ENCODE results near the gene IL20RA. TPM values are rescaled to one million over a fixed set of nuclear protein-coding genes. Genes with fewer than 3 reads are reported as not detected.

Gene IL20RA
- total RNA-seq, 3 donors from 2014 or later, result 3.2 to 12.2 (median 11.6) TPM

GRCh38 chr6:136968837-136969236 is 75.9 kb downstream of the IL20RA start:
- no peak for TF ChIP-seq CTCF (IDR thresholded peaks at IDR 0.05)
- H3K9me3 ChIP-seq, result no peaks in the 10 kb centered on the region
- peaks cover 9% of the 10 kb centered on the region for H3K4me1 ChIP-seq (ENCODE audit: low read depth)
- DNase-seq (no peak), ATAC-seq (no peak)
- no peaks in the 10 kb centered on the region for H3K36me3 ChIP-seq (ENCODE audit: low read depth)
- intact Hi-C loops (cut with DNase I, micrococcal nuclease), result no loop called here
- H3K4me3 ChIP-seq, result no peak overlapping the region

- TF ChIP-seq CTCF (IDR thresholded peaks at IDR 0.05), result peak; percentile 28
- H3K9me3 ChIP-seq, result no peaks in the 10 kb centered on the region
- H3K4me3 ChIP-seq, result no peak overlapping the region
- intact Hi-C loops (cut with DNase I, micrococcal nuclease), result no loop called here
- H3K36me3 ChIP-seq (ENCODE audit: low read depth), result no peaks in the 10 kb centered on the region
- ATAC-seq (peak; percentile 66), DNase-seq (peak; percentile 63 to 89 (median 78))
- peaks cover 15% of the 10 kb centered on the region for H3K4me1 ChIP-seq (ENCODE audit: low read depth)
These were observed 76.7 kb downstream of the IL20RA start for GRCh38 chr6:136967876-136968752.

GRCh38 chr6:136964398-136964797 is 80.4 kb downstream of the IL20RA start:
- Histone ChIP-seq H3K4me1 (ENCODE audit: low read depth) (peaks cover 33% of the 10 kb centered on the region), H3K36me3 (ENCODE audit: low read depth) (no peaks in the 10 kb centered on the region), H3K9me3 (no peaks in the 10 kb centered on the region), H3K4me3 (no peak overlapping the region)
- ATAC-seq (peak; percentile 79), DNase-seq (peak; percentile 86 to 90 (median 87))
- intact Hi-C loops (cut with DNase I, micrococcal nuclease), result no loop called here
- TF ChIP-seq CTCF (IDR thresholded peaks at IDR 0.05), result no peak

- no peak overlapping the region for H3K4me3 ChIP-seq
- ATAC-seq (no peak), DNase-seq (no peak)
- no peaks in the 10 kb centered on the region for H3K36me3 ChIP-seq (ENCODE audit: low read depth)
- intact Hi-C loops (cut with DNase I, micrococcal nuclease), result no loop called here
- peaks cover 43% of the 10 kb centered on the region for H3K4me1 ChIP-seq (ENCODE audit: low read depth)
- H3K9me3 ChIP-seq, result no peaks in the 10 kb centered on the region
- no peak for TF ChIP-seq CTCF (IDR thresholded peaks at IDR 0.05)
These were observed 81.5 kb downstream of the IL20RA start for GRCh38 chr6:136963259-136963658.

GRCh38 chr6:136962661-136963060 is 82.1 kb downstream of the IL20RA start:
- Histone ChIP-seq H3K4me1 (ENCODE audit: low read depth) (peaks cover 43% of the 10 kb centered on the region), H3K4me3 (no peak overlapping the region), H3K9me3 (no peaks in the 10 kb centered on the region), H3K36me3 (ENCODE audit: low read depth) (no peaks in the 10 kb centered on the region)
- DNase-seq (peak in 1 of 3 donors; percentile 71), ATAC-seq (peak; percentile 61)
- no peak for TF ChIP-seq CTCF (IDR thresholded peaks at IDR 0.05)
- intact Hi-C loops (cut with DNase I, micrococcal nuclease), result no loop called here
